GM21390 (cell line): ENCODE measurements around the gene OR52I2.

Source experiments
- ATAC-seq: cut with Tn5 transposase; IDR thresholded peaks from one replicate; pipeline ENCODE4 v1.9.1; 2021; ENCODE audit not compliant: unreplicated experiment

Gene OR52I2

DNA sequence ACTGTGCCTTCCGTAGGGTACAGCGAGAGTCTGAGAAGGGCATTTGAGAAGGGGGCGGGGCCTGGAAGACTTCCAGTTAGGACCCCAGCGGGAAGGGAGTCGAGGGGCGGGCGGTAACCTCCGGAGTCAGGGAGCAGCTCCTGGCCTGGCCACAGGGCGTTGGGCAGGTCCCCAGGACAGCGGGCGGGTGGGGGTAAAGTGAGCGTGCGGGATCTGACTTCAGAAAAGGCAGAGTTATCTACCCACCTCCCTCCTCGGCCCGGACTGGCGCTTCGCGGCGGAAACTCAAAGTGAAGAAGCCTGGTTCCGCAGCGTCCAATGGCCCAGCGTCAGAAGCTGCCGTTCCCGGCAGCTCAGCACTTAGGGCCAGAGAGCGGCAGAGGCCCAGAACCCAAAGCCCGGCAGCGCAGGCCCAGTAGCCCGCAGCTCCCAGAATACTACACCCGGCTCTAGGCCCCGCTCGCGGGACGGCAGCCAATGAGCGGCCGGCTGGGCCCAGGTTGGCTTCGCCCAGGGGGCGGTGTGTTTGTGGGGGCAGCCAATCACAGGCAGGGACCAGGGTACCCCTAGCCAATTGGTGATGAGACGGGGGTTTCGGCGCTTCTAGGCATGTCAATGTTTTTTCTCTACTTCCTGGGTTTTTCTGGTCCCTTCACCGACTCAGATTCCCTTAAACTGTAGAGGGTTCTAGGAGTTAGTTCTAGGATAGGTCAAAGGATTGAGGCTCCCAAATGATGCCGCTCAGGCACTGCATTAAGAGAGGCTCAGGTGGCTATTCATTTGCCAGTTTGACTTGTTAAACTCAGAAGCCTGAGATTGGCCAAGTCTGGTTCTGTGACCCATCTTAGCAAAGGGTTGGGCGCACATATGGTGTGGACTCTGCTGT lies 26.5 kb downstream of the OR52I2 start, which contains the start of gene TRIM68:
Gene TRIM68 (minus strand): TSS at position 451 of the 886 bp plus-strand sequence. CDS start 2,727 bp downstream, outside the sequence.
- peak; percentile 100 for ATAC-seq

DNA sequence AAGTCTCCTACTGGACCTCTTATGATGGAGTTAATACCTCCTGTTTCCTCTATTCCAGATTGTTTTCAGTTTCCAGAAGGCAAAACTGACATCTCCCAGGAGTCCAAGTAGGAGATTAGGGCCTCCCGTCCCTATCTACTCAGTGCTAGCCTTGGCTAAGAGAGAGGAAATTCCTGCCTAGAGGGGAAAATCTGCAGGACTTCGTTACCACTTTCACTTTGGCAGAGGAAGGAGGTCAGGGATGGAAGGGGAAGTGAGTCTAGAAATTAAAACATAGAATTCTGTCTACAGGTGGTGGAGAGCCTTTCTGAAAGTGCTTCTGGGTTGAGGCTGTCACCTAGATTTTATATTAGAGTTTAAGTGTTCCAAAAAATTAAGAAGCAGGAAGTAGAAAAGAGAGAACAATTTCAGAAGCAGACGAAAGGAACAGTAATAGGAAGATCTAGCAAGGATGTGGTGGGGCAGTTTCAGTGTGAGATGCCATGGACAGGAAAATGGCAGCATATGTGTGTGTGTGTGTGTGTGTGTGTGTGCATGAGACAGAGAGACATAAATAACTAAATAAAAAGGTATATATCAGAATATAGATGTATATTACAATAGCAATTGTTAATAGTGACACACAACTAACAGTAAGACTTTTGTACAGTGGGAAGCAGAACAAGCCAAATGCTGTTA lies 28.9 kb downstream of the OR52I2 start:
- ATAC-seq = no peak

DNA sequence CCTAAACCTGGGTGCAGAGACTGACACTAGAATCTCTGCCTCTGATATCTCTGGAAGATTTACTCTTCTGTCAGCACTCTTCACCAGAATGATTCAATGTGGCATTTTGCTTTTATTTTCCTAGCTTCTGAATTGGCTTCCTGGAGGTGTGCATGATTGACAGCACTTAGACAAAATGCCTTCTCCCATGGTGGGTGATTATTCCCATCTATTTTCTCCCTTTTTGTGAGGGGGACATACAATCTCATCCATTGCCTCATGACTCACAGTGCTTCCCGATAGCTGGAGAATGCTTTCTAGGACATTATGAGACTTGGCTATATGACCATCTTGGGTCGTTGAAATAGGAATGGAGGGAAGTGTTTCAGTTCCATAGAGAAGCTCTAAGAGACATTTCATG lies 30.4 kb downstream of the OR52I2 start:
- ATAC-seq = no peak

DNA sequence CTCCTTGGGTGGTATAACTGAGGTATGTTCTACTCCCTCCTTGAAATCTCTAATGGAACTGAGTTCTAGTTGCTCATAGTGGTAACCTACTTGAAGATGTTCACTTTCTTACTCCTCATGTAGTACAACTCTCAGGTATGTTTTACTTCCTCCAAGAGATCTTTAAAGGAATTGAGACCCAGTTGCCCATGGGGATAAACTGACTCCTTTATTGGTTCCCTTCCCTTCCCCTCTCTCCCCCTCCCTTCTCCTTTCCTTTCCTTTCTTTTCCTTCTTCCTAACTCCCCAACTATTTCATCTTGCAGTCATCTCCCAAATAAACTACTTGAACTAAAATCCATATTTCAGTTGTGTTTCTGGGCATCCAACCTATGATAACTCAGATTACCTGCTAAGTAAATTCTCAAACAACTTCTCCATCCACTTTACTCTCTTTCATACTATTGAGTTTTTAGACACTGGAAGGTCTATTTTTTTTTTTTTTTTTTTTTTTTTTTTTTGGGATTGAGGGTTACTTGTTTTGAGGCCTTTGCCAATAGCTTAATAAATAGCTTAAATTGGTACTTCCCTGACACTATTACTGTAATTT lies 34.4 kb downstream of the OR52I2 start:
- no peak for ATAC-seq

DNA sequence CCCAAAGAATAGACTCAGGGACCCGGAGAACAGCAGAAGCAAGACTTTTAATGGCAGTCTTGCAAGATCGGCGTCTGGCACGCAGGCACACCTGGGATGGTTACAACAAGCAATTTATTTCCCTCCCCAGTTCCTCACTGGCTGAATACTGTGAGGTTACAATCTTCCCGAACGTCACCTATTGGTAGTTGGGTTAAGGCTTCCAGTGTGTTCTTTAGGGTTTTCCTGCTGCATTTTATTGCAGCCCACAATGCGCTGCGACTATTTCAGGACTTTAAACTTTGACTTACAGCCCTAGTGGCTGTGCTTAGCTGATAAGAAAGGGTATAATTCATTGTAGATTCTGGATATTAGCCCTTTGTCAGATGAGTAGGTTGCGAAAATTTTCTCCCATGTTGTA lies 38.0 kb downstream of the OR52I2 start:
- no peak for ATAC-seq

DNA sequence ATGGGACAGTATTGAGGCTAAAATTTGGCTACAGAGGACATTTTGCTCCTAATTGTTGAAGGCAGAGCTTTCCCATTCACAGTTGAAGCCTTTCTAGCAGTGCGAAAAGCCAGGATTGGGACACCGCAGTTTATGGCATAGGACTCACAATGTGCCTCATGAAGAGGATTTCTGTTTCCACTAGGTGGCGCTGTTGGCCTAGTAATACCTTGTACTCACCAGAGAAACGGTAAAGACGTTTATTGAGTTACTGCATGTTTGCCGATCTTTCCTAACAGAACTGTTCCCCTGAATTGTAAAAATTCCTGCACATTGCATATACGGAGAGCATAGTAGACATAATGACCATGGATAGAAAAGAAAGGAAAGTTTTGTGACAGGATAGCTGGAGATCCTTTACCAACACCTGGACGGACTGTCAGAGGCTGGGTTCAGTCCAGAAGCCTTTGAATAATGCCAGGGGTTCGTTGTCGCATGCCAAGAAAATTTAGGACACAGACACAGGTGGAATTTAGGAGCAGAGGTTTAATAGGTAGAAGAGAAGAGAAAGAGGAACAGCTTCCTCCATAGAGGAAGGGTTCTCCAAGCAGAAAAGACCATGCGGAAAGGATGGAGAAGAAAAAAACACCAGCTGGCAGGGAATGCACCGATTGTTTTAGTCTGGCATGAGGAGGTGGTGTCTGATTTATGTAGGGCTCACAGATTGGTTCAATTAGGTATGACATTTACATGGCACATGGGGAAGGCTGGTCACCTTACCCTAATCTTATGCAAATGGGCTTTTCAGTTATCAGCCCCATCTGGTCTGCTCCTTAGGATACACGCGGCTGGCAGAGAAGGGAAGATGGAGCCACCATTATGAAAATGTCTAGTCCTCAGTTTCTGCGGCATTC lies 44.9 kb downstream of the OR52I2 start:
- ATAC-seq = no peak

DNA sequence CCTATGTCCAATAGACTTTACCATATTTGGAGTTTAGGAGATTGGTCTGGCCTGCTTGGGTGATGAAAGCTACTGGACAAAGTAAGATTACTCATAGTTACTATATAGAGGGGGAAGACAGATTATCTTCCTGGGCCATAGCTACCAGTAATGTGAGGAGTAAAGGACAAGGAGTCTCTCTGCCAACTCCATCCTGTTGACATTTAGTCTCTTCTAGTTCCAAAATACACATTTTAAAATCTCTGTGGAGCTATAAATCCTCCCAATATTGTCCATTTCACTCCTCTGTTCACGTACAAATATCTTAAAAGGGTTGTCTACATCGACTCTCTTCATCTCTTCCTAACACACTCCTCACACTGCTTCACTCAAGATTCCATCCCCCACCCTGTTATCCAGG lies 54.6 kb downstream of the OR52I2 start:
- ATAC-seq = no peak

DNA sequence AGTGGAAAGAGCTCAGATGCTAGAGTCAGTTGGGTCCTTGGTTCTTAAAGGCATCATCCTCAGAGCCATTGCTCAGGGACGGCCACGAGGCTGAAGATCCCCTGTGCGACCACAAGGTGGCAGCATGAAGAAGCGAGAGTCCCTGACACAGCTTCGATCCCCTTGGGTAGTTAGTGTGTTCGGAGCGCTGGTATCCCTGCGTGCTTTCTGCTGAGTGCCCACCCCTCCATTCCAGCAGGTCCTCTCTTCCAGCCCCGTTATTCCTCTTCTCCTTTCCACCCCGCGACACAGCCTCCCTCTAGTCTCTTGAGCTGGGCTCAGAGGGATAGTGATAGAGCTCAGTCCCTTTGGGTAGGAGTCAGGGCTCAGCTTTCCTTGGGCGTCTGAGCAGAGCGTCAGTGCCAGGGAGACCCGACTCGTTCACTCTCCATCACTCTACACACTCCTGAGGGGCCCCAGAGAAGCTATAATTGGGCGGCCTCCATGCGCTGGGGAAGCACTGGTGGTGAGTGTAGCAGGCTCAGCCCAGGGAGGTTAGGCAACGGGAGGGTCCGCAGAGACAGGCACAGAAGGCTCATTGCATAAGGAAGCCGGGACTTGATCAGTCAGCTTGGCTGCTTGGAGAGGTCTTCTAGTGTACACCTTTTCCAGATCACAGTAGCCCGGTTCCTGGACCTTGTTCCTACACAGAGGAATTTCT lies 55.6 kb downstream of the OR52I2 start, which contains the start of gene OR51D1:
Gene OR51D1 (plus strand): TSS at position 516 of the 700 bp plus-strand sequence. CDS start 2,314 bp downstream, outside the sequence.
- peak; percentile 96 for ATAC-seq

DNA sequence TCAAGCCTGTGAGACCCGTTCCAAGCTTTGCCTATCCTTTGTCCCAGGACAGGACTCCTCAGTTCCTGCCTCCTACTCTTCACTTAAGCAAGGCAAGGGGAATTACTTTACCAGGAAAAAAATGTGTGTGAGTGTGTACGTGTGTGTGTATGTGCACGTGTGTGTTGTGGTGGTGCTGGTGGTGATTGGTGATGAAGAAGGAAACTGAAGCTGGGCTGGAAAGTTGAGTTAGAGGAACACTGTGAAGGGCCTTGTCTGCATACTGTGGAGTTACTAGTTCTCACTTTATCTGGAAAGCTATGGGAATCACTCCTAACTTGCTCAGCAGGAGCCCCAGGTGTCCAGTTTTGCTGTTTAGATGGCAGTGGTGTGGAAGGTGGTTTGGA lies 56.1 kb downstream of the OR52I2 start:
- ATAC-seq = no peak

DNA sequence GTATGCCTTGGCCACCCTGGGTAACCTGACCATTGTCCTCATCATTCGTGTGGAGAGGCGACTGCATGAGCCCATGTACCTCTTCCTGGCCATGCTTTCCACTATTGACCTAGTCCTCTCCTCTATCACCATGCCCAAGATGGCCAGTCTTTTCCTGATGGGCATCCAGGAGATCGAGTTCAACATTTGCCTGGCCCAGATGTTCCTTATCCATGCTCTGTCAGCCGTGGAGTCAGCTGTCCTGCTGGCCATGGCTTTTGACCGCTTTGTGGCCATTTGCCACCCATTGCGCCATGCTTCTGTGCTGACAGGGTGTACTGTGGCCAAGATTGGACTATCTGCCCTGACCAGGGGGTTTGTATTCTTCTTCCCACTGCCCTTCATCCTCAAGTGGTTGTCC lies 58.4 kb downstream of the OR52I2 start:
- no peak for ATAC-seq

DNA sequence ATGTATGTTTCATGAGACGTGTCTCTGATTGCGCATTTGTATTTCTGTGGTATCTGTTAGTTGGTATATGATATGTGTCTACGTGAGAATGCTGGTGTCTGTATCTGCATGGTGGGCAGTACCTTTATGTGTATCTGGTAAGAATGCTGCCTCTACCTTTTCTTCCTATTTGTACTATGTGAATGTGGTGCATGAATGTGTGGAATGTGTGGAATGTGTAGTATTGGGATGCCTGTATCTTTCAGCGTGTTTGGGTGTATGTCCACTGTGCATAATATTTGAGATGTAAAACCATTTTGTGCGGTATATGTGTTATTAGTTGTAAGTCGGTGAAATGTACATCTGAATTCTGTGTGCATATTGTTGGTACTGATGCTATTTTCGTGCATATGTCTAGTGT lies 60.0 kb downstream of the OR52I2 start:
- ATAC-seq = no peak

DNA sequence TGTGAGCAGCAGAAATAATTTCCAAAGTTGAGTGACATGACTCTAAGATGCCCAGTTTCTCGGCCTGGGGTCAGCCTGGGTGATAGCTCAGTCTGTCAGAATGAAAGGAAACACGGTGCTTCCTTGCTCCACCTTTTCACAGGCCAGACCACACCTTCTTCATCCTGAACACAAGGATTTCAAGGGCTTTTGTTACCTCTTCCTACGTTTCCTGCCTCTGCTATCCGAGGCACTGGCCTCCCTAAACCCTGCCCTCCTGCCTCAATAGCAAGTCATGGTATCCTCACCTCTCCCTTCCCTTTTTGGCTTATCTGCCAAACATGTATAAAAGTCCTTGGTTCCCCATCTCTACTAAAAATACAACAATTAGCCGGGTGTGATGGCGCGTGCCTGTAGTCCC lies 60.5 kb downstream of the OR52I2 start:
- ATAC-seq = no peak
